CD4-positive, alpha-beta T cell treated with Interleukin-6 for 4 hours (primary cell): ENCODE data around the gene KCNMA1.

Source experiments
- DNase-seq: peaks from one replicate; pipeline ENCODE4 v3.0.0-alpha.2; 2020; ENCODE audit warnings: mixed read lengths

KCNMA1 gene

GRCh38 chr10:77313066-77313750, 324.4 kb downstream of the KCNMA1 start:
- DNase-seq, result no peak

GRCh38 chr10:77311186-77311585, 326.4 kb downstream of the KCNMA1 start:
- DNase-seq, result no peak

- DNase-seq, result no peak
These were observed 327.2 kb downstream of the KCNMA1 start for GRCh38 chr10:77310288-77310840.

GRCh38 chr10:77309509-77309908, 328.1 kb downstream of the KCNMA1 start:
- no peak for DNase-seq

- no peak for DNase-seq
These were observed 328.5 kb downstream of the KCNMA1 start for GRCh38 chr10:77309092-77309491.

- DNase-seq, result no peak
These were observed 329.4 kb downstream of the KCNMA1 start for GRCh38 chr10:77308084-77308732.

GRCh38 chr10:77306666-77307065, 330.9 kb downstream of the KCNMA1 start:
- no peak for DNase-seq

GRCh38 chr10:77305650-77306632, 331.7 kb downstream of the KCNMA1 start:
- no peak for DNase-seq

GRCh38 chr10:77304192-77304591, 333.4 kb downstream of the KCNMA1 start:
- DNase-seq, result no peak

GRCh38 chr10:77301305-77301730, 336.3 kb downstream of the KCNMA1 start:
- no peak for DNase-seq

GRCh38 chr10:77300682-77301302, 336.8 kb downstream of the KCNMA1 start:
- no peak for DNase-seq

GRCh38 chr10:77299320-77299719, 338.3 kb downstream of the KCNMA1 start:
- DNase-seq, result no peak

GRCh38 chr10:77297393-77297739, 340.2 kb downstream of the KCNMA1 start:
- DNase-seq, result no peak

- no peak for DNase-seq
These were observed 340.8 kb downstream of the KCNMA1 start for GRCh38 chr10:77296534-77297392.

GRCh38 chr10:77293773-77294172, 343.8 kb downstream of the KCNMA1 start:
- no peak for DNase-seq

GRCh38 chr10:77293347-77293746, 344.3 kb downstream of the KCNMA1 start:
- no peak for DNase-seq

GRCh38 chr10:77291596-77292505, 345.8 kb downstream of the KCNMA1 start:
- DNase-seq, result no peak

GRCh38 chr10:77290528-77291155, 347.0 kb downstream of the KCNMA1 start:
- DNase-seq, result no peak

- no peak for DNase-seq
These were observed 347.8 kb downstream of the KCNMA1 start for GRCh38 chr10:77289790-77290189.

GRCh38 chr10:77289027-77289501, 348.5 kb downstream of the KCNMA1 start:
- no peak for DNase-seq
